SU-DHL-6 (cell line): Measurements from ENCODE around the gene TIRAP.

Source experiments
- EZH2phosphoT487 ChIP-seq: fragments of 200-600 bp; sonication (generic), shearing (Covaris generic); conservative IDR thresholded peaks from 2 replicates; pipeline ENCODE4 v1.6.1; 2018; ENCODE audit warnings: mild to moderate bottlenecking, antibody characterized with exemption, low read length, moderate library complexity, mixed read lengths
- TF ChIP-seq, protein P1 (sequence below): fragments of 200-600 bp; sonication (generic); IDR thresholded peaks from one replicate; pipeline ENCODE4 v1.5.1; 2017; ENCODE audit warnings: antibody characterized with exemption, mild to moderate bottlenecking, low read length, moderate library complexity; ENCODE audit not compliant: insufficient read depth, poor library complexity, severe bottlenecking

DNA sequence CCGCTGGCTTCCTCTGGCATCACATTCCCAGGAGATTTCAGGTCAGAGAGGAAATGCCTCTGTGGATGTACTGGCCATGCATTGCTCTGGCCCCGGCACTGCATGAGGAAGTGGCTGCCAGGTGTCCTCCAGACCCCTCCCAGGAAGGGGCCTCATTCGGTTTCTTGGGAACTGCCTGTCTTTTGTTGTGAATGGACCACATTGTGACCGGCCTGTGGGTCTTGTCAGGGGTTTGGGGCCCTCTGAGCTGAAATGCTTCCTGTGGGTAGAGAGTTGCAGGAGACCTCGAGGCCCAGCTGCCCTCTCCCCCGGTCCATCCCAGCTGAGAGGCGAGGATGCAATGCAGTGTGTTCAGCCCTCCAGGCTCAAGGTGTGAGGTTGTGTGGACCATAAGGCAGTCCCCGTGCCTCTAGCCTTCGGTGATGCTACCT is 53.8 kb downstream of the TIRAP start:
- TF ChIP-seq, protein P1, sequence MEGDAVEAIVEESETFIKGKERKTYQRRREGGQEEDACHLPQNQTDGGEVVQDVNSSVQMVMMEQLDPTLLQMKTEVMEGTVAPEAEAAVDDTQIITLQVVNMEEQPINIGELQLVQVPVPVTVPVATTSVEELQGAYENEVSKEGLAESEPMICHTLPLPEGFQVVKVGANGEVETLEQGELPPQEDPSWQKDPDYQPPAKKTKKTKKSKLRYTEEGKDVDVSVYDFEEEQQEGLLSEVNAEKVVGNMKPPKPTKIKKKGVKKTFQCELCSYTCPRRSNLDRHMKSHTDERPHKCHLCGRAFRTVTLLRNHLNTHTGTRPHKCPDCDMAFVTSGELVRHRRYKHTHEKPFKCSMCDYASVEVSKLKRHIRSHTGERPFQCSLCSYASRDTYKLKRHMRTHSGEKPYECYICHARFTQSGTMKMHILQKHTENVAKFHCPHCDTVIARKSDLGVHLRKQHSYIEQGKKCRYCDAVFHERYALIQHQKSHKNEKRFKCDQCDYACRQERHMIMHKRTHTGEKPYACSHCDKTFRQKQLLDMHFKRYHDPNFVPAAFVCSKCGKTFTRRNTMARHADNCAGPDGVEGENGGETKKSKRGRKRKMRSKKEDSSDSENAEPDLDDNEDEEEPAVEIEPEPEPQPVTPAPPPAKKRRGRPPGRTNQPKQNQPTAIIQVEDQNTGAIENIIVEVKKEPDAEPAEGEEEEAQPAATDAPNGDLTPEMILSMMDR, result no peak
- no peak for TF ChIP-seq EZH2phosphoT487
